HepG2 (cell line): ENCODE measurements around the gene STIP1.

Experiments used
- ELF4 ChIP-seq: sonication (generic); formaldehyde crosslinking; IDR thresholded peaks from 2 replicates; pipeline ENCODE4 v1.5.0; 2020; ENCODE audit warnings: missing genetic modification reagents, mild to moderate bottlenecking, moderate library complexity, borderline replicate concordance
- TCF12 ChIP-seq, 2 experiments: fragments of 450-650 bp in 1 of 2; sonication (generic) in 1 of 2; formaldehyde crosslinking in 1 of 2; IDR thresholded peaks; 2 replicates each; pipeline versions ENCODE4 v1.6.1 to v1.8.0; 2017 to 2022; ENCODE audit warnings: antibody characterized with exemption in 1 of 2, mild to moderate bottlenecking in 1 of 2, missing genetic modification reagents in 1 of 2, moderate library complexity in 1 of 2
- ZBTB49 ChIP-seq: sonication (generic); formaldehyde crosslinking; IDR thresholded peaks from 2 replicates; pipeline ENCODE4 v1.4.0; 2020; ENCODE audit warnings: missing genetic modification reagents, borderline replicate concordance
- ZNF564 ChIP-seq: sonication (generic); formaldehyde crosslinking; IDR thresholded peaks from 2 replicates; pipeline ENCODE4 v1.8.1; 2023; ENCODE audit warnings: mild to moderate bottlenecking, missing genetic modification reagents

DNA sequence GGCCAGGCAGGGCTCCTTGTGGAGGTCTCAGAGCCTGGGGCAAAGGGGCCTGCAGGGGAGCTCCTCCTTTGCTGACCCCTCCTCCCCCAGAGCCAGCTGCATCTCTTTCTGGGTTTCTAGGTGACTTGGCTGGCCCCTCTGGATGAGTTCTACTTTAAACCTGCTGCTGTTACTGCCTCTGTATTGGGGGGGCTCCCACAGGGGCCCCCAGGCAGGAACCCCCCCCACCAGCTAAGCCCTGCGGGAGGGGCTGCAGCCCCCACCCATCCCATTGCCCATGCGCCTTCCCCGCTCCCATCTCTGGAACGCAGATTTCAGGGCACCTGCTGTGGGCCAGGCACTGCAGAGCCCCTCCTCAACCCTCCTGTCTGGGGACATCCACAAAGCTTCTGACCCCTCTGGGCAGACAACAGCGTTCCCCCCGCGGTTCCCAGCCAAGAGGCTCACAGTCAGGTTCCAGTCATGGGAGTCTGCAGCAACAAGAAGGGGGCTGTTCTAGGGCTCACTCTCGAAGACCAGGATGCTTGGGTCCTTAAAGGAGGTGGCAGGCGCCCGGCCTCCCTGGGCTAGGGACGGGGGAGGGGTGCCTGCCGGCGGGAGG is 64.5 kb downstream of the STIP1 start:
- no peak for TF ChIP-seq TCF12 (IDR thresholded peaks at IDR 0.05)
- no peak for TF ChIP-seq TCF12 (CRISPR knock-in tag; IDR thresholded peaks at IDR 0.05)
- TF ChIP-seq ZNF564 = no peak
- TF ChIP-seq ZBTB49 = no peak
- TF ChIP-seq ELF4 (CRISPR knock-in tag) = no peak
